ENCODE measurements around the gene CLEC16A.

- TF ChIP-seq CTCF (IDR thresholded peaks at IDR 0.05) (peak in 3 of 5 experiments; percentile 10 to 51 (median 16)), POLR2A (IDR thresholded peaks at IDR 0.05) (peak; percentile 83)
Observed at GRCh38 chr16:10944249-10945064, at the start of gene CLEC16A.

All from transverse colon (tissue), 3 donors.